Dermis microvascular lymphatic vessel endothelial cell (primary cell): ENCODE measurements around the gene IL1RAPL1. TPM values are rescaled to one million over a fixed set of nuclear protein-coding genes. Genes with fewer than 3 reads are reported as not detected.

Source experiments
- DNase-seq, 2 donors: peaks; one replicate each; pipeline versions ENCODE4 v3.0.0 to v3.0.0-alpha.2; 2010; ENCODE audit warnings: low read depth in 2 of 2
- total RNA-seq: library from RNA; depleted of rRNA; stranded (reverse); fragments of >200 nt; gene quantifications from 2 replicates; pipeline ENCODE4 v1.2.1, GENCODE V29; 2014

Gene IL1RAPL1
- total RNA-seq, 1 donor from 2014 or later: under 0.01 TPM

- no peak for DNase-seq
These were observed 1157.7 kb downstream of the IL1RAPL1 start for GRCh38 chrX:29744966-29745365.

DNA sequence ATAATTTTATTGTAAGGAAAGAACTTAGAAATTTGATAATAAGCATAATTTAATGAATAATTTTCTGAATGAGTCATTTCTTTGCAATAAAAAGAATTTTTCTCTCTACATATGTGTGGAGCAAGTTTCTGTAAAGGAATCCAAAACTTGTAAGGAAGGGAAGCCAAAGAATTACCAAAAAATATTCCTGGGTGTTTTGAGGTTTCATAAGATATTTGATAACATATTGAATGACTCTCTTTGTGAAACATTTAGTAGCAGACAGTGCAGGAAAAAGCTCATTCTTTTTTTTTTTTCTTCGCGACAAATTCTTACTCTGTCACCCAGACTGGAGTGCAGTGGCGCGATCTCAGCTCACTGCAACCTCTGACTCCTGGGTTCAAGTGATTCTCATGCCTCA is 1159.1 kb downstream of the IL1RAPL1 start:
- no peak for DNase-seq

DNA sequence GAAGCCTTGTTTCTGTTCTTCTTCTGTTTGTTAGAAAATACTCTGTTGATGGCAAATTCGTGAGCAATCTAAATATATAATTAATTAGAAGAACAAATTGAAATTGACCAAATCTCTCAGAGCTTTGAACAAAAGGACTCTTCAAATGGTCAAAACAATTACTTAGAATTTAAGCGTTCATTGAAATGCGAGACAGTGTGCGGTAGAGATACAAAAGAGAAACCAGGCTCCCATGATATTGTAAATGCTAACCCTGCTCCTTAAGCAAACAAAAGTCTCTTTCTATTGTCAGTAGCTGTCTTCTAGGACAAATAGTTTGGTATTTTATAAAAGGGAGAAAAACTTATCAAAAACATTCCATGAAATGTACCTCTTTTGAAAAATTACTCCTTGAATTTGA is 1174.8 kb downstream of the IL1RAPL1 start:
- no peak for DNase-seq

DNA sequence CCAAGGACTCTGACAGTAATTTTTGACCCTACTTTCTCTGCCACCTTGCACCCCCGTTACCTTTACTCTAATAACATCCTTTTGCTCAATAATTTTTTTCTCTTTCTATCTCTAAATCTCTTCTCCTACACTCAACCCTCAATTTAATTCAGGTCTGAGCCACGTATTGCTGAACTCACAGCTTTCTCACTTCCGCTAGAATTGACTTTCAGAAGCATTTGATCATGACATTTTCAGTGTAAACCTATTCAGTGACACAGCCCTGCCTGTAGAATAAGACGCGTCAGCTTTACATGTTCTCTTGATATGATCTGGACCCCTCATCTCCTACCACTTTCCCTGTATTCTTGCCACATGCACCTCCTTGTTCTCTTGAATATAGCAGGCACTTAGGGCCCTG is 1188.6 kb downstream of the IL1RAPL1 start:
- no peak for DNase-seq

DNA sequence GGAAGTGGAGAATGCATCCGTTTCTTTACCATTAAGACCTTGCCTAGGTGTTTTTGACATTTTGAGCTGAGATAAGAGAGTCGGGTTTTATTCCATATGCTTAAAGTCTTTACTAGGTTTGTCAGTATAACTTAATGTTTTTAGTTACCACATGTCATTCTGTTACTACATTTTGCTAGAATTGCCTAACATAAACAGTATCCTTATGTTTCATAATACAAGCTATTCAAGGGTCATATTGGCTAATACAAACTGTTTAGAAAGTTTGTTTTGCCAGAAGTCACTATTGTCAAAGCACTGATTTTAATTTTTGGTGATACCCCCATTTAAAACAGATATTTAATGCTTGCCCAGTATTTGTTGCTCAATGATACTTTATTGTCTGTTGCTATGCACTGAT is 1200.4 kb downstream of the IL1RAPL1 start:
- DNase-seq: no peak

- DNase-seq: no peak
These were observed 1201.9 kb downstream of the IL1RAPL1 start for GRCh38 chrX:29788991-29789699.

- DNase-seq: no peak
These were observed 1205.1 kb downstream of the IL1RAPL1 start for GRCh38 chrX:29792335-29792734.

DNA sequence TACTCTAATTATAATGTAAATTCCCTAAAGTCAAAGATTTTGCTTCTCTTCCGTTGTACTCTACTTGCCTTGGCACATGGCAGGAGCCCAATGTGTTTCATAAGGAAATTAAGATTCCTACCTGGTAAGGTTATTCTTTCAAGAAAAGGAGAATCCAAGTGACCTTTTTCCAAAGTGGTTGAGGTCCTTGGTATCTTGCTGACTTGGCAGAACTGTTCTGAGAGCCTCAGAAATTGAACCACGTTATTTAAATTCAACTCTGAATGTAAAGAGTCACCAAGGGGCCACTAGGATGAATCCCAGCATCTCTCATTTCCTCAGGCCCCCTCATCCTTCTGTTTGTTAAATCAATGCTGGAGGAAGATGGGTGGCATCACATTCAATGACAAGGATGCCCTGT is 1209.9 kb downstream of the IL1RAPL1 start:
- no peak for DNase-seq

GRCh38 chrX:29798469-29798868 is 1211.2 kb downstream of the IL1RAPL1 start:
- DNase-seq: no peak

- no peak for DNase-seq
These were observed 1225.9 kb downstream of the IL1RAPL1 start for GRCh38 chrX:29813174-29813573.

DNA sequence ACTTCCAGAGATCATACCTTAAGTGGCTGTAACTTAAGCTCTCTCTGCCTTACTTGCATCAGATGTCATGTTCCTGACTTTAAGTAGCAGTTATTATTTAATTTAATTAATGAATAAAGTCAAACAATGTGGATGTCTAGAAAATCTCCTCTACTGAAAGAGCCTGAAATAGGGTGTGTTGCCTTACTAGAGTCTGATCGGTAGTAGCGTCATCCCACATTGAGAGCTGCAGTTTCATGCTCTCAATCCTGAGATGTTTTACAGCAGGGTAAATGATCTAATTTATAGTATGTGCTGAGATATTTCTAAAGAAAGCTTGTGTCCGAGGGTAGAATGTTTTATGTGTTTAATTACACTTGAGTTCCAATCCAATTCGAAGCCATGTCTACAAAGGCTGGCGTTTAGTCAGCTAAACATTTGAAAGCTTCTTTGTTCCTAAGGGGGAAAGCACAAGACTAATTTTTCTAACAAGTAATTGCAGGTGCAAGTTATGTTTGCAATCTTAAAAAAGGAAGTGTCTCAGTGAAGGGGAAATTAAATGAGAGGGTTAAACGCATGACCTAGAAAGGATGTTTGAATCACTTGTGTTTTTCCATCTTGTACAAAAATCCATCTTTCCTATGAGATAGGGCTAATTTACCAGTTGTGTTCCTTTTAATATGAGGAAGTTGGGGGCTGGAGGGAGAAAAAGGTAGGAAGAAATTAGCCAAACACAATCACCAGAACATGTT is 1237.1 kb downstream of the IL1RAPL1 start:
- peak in 1 of 2 donors; percentile 49 for DNase-seq

- no peak for DNase-seq
These were observed 1239.5 kb downstream of the IL1RAPL1 start for GRCh38 chrX:29826742-29827141.

GRCh38 chrX:29834311-29834710 is 1247.1 kb downstream of the IL1RAPL1 start:
- DNase-seq: no peak

DNA sequence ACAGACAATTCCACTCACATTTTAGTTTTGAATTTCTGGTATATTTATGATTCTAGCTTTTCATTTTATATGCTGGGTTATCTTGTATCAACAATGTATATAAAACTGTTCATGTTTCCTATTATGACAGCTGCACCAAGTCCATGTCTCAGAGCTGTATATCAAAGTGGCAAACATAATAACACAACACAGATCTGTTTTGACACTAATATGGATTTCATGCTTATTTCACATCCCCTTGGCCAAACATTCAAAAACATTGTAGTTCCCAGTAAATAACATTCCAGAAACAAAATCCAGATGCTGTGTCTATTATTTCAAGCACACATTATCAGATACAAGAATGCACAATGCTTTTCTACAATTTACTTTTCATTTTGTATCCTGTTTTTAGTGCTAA is 1247.5 kb downstream of the IL1RAPL1 start:
- DNase-seq: no peak

DNA sequence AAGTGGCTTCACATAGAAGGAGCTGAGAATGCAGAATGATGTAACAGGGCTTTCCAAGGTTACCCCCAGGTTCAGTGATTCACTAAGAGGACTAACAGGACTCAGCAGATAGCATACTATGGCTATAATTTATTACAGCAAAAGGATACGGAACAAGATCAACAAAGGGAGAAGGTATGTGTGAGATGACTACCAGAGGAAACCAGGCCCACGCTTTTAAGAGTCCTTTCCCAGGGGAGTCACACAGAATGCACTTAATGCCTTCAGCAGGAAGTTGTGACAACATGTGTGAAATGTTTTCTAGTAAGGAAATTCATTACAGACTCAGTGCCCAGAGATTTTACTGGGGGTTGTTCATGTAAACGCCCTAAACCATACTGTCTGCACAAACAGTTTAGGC is 1254.5 kb downstream of the IL1RAPL1 start:
- DNase-seq: peak in 1 of 2 donors; percentile 35

DNA sequence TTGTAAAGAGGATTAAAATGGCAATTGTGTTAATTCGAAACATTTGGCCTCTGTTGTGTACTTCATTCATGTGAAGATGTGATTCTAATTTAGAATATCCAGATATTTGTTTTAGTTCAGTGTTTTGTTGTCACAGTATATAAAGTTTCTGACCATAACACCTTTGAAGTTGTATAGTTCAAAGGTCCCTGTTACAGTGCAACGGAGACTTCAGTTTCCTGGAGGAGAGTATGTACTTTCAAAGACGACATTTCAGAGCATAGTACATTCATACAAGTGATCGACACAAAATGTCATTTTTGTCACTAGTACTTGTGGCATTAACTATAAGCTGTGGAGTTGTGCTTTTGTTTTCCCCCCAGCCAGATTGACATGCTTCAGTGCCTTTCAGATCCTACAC is 1255.3 kb downstream of the IL1RAPL1 start:
- DNase-seq: no peak

DNA sequence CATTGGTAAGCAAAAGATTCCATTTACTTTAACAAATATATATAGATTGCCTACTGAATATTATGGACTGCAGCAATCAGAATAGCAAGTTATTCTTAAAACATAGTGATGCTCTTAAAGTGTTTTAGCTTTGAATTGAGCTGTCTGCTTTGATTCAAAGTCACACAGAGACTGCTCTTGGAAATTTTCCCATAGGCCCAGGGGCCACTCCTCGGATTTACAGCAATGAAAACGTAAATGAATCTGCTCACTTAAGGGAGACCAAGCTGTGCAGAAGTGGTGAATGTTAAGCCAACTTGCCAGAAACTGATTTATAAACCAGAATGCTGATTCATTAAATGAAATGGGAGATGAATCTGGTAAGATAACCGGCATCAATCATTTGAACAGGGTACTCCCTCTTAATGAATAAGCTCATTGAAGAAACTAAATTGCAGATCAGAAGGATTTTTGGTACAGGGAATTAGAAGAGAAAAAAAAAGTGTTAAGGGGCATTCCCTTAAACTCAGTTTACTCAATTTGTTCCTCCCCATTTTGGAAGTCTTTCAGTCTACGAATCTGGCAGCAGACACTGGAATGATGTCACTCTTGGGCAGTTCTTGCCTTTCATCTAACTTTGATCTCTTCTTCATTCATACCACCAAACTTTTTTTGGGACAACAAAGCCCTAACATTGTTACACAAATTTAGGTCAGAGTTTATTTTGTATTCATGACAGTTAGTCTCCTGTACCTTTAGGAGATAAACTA is 1264.8 kb downstream of the IL1RAPL1 start:
- DNase-seq: no peak

GRCh38 chrX:29852767-29853166 is 1265.5 kb downstream of the IL1RAPL1 start:
- DNase-seq: no peak

DNA sequence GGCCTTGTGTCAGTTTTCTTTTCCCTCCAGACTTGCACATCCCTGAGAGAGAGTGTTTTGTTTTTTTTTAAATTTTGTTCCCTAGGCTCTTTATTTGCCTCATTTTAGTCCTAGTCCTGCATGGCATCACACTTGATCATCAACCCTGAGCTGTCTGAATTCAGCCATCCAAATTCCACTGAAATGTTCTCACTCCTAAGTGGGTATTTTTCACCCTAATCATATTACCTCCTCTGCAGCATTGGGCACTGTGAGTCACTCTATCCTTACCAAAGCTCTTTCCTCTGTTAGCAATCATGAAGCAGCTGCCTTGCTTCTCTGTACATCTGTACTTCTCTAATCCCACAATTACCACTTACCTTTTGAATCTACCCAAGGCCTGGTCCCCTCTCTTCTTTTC is 1271.5 kb downstream of the IL1RAPL1 start:
- DNase-seq: no peak

DNA sequence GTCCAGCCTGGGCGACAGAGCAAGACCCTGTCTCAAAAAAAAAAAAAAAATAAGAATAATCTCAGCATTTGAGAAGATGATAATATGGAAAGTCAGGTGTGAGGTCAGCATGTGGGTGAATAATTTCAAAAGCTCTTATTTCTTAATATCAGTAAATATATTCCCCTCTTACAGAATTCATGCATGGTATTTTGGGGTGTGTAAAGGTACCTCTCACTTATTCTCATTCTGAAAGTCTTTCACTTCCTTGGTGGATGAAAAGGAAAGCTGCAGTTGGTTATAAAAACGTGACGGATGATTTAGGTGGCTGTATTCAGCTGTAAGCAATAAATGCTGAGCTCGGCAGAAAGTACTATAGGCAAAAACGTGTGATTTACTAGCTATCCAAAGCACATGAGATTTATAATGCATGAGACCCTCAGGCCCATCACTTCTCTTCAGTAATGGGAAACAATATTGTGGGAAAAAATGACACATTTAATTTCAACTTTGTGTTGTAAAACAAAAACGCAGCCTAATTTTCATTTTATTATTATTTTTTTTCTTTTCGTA is 1275.0 kb downstream of the IL1RAPL1 start:
- no peak for DNase-seq

DNA sequence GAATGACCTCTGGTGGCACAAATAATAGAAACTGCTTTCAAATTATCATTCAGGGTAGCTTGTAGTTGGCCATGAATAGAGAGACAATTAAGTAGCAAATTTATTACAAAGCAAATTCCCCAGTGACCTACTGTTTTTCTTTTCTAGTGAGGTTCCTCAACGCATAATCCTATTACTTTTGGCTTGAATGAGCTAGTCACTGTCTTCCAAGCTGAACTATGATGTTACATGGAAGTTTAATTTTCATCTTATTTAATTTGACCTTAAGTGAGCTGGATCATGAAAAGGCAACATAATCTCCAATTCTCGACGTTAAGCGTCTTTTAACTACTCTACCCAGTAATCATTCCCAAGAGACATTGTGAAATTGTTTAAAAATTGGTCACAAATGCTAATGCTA is 1280.7 kb downstream of the IL1RAPL1 start:
- DNase-seq: no peak

GRCh38 chrX:29869837-29870236 is 1282.6 kb downstream of the IL1RAPL1 start:
- no peak for DNase-seq
